Caco-2 (cell line): ENCODE measurements around the gene MEIOB. TPM values are rescaled to one million over a fixed set of nuclear protein-coding genes. Genes with fewer than 3 reads are reported as not detected.

ENCODE experiments used
- BruUV-seq: library from RNA; stranded (reverse); fragments of 400-500 nt; replicated peaks from 2 replicates; lab custom pipeline; 2021; lab: Mats Ljungman, UMichigan
- CTCF ChIA-PET: fragments of 300-600 bp; sonication (Branson Sonifier 250); formaldehyde crosslinking; loops from one replicate; lab custom pipeline; 2022; ENCODE audit warnings: antibody characterized with exemption; lab: Charles Lee
- POLR2A ChIA-PET: fragments of 300-600 bp; sonication (Branson Sonifier 250); formaldehyde crosslinking; loops from one replicate; lab custom pipeline; 2022; ENCODE audit warnings: antibody characterized with exemption; lab: Charles Lee
- DNase-seq, 2 experiments: peaks; one replicate each; pipeline versions ENCODE4 v3.0.0 to v3.0.0-alpha.2; 2020 to 2022
- H3K27me3 ChIP-seq: replicated peaks from 2 replicates; pipeline ENCODE4 v1.6.0; 2011; ENCODE audit warnings: low read length; ENCODE audit not compliant: control insufficient read depth, insufficient read depth
- H3K36me3 ChIP-seq: 2 replicates; pipeline ENCODE4 v1.5.1; 2011; ENCODE audit warnings: low read length; ENCODE audit not compliant: control insufficient read depth, insufficient read depth
- H3K4me1 ChIP-seq: fragments of 250-450 bp; sonication (Bioruptor Pico); 2 replicates; pipeline ENCODE4 v1.5.1; 2020; ENCODE audit warnings: mild to moderate bottlenecking
- H3K4me3 ChIP-seq: 2 replicates; pipeline ENCODE4 v1.5.1; 2011; ENCODE audit warnings: low read depth, mild to moderate bottlenecking, control low read depth, low read length
- H3K9me3 ChIP-seq: fragments of 250-450 bp; sonication (Bioruptor Pico); 2 replicates; pipeline ENCODE4 v1.5.1; 2020; ENCODE audit warnings: mild to moderate bottlenecking, moderate library complexity
- H3K27ac Mint-ChIP-seq: one replicate; pipeline ENCODE4 v1.8.0; 2022; ENCODE audit warnings: mixed read lengths; ENCODE audit not compliant: unreplicated experiment
- H3K27me3 Mint-ChIP-seq: one replicate; pipeline ENCODE4 v1.8.0; 2022; ENCODE audit warnings: mixed read lengths; ENCODE audit not compliant: insufficient read depth, unreplicated experiment
- H3K36me3 Mint-ChIP-seq: one replicate; pipeline ENCODE4 v1.8.0; 2022; ENCODE audit warnings: mild to moderate bottlenecking, mixed read lengths; ENCODE audit not compliant: insufficient read depth, unreplicated experiment
- H3K4me1 Mint-ChIP-seq: one replicate; pipeline ENCODE4 v1.8.0; 2022; ENCODE audit warnings: low read depth, mixed read lengths; ENCODE audit not compliant: unreplicated experiment
- H3K4me3 Mint-ChIP-seq: one replicate; pipeline ENCODE4 v1.8.0; 2022; ENCODE audit warnings: mild to moderate bottlenecking, moderate library complexity, mixed read lengths; ENCODE audit not compliant: unreplicated experiment
- H3K9me3 Mint-ChIP-seq: one replicate; pipeline ENCODE4 v1.8.0; 2022; ENCODE audit warnings: mixed read lengths; ENCODE audit not compliant: unreplicated experiment
- intact Hi-C: fragments of 100-400 bp; cut with micrococcal nuclease; formaldehyde crosslinking; loops from one replicate; pipeline ENCODE4 v1.10.0; 2022; ENCODE audit not compliant: unreplicated experiment
- total RNA-seq: library from RNA; stranded (reverse); gene quantifications from 2 replicates; pipeline ENCODE4 v1.2.3, GENCODE V29; 2022
- TF ChIP-seq, protein P1 (sequence below), 2 experiments: fragments of 200-600 bp in 1 of 2; IDR thresholded peaks; 1 replicate in 1 of 2; 2 replicates in 1 of 2; pipeline versions ENCODE4 v1.5.1 to v1.8.0; 2011 to 2022; ENCODE audit warnings: antibody characterized with exemption in 1 of 2, control low read depth in 1 of 2, inconsistent platforms in 1 of 2, low read depth in 1 of 2, low read length in 1 of 2, mild to moderate bottlenecking in 1 of 2, moderate library complexity in 1 of 2; ENCODE audit not compliant: insufficient read depth in 1 of 2, severe bottlenecking in 1 of 2, unreplicated experiment in 1 of 2

The MEIOB gene
- total RNA-seq, 1 experiment from 2014 or later = not detected

DNA sequence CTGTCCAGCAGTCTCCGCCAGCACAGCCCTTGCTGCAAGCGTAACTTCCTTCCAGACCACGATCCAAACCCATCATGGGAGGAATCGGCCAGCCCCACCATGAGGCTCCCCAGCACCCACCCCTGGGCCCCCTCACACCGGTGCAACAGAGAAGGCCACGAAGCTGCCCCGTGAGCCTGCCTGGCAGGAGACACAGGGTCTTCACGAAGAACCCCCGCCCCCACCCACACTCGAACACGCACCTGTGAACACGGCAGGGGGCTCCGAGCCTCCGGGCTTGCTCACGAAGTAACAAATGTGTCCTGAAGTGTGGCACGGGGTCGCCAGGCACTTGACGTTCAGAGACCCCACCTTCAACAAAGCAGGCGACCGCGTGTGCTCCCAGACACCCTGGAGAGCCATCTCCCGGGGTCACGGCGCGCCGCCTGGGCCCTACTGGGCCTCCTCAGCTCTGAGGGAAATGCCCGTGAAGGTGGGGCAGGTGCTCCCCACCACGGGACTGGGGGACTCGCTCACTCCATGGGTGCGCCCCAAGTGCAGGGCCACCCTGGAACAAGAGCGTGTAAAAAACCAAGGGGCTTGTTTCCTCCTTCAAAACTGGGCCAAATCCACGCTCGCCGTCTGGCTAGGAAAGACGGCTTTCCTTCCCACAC, 53.0 kb downstream of the MEIOB start:
- intact Hi-C loops = no loop called here
- Histone ChIP-seq H3K4me3 (no peak overlapping the region), H3K9me3 (no peaks in the 10 kb centered on the region), H3K36me3 (peaks cover 1% of the 10 kb centered on the region; the same call in 1 of the 2 replicates), H3K27me3 (no peaks in the 10 kb centered on the region), H3K4me1 (no peaks in the 10 kb centered on the region)
- Mint-ChIP-seq H3K27ac (no peak overlapping the region), H3K36me3 (peaks cover 21% of the 10 kb centered on the region), H3K9me3 (no peaks in the 10 kb centered on the region), H3K27me3 (no peaks in the 10 kb centered on the region), H3K4me3 (no peak overlapping the region), H3K4me1 (no peaks in the 10 kb centered on the region)
- no TSS peak for BruUV-seq
- ChIA-PET POLR2A (no interaction called here), CTCF (no interaction called here)
- TF ChIP-seq, protein P1, sequence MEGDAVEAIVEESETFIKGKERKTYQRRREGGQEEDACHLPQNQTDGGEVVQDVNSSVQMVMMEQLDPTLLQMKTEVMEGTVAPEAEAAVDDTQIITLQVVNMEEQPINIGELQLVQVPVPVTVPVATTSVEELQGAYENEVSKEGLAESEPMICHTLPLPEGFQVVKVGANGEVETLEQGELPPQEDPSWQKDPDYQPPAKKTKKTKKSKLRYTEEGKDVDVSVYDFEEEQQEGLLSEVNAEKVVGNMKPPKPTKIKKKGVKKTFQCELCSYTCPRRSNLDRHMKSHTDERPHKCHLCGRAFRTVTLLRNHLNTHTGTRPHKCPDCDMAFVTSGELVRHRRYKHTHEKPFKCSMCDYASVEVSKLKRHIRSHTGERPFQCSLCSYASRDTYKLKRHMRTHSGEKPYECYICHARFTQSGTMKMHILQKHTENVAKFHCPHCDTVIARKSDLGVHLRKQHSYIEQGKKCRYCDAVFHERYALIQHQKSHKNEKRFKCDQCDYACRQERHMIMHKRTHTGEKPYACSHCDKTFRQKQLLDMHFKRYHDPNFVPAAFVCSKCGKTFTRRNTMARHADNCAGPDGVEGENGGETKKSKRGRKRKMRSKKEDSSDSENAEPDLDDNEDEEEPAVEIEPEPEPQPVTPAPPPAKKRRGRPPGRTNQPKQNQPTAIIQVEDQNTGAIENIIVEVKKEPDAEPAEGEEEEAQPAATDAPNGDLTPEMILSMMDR (IDR thresholded peaks at IDR 0.05; ENCODE audit: insufficient read depth in 1 of 2, low read depth in 1 of 2, low read length in 1 of 2, severe bottlenecking in 1 of 2, unreplicated experiment in 1 of 2) = no peak
- no peak for DNase-seq

DNA sequence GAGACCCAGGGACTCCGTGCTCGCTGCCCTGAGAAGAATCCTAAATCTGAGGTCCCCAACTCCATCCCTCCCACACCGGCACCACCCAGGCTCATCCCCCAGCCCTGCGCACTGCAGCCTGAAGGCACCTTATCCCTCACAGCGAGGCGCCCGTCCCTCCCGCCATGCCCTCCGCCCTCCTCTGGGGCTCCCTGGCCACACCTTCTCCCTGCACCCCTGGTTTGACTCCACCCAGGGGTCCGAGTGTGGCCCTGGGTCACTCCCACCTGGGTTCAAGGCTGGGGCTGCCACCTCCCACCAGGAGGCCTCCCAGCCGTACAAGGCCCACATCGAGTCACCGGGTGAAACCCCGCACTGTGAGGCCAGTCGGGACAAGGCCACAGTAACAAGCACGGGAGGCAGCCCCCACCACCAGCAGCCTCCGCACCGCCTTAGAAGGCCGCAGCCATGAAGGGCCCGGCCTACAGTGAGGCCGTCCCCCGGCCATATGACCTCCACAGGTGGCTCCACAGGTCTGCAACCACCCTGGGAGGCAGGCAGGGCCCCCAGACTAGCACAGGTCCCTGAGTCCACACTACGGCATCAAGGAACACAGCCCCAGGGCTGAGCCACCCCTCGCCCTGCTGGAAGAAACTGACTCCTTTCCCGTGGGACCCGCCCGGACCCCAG, 53.6 kb downstream of the MEIOB start:
- H3K27me3 Mint-ChIP-seq = no peaks in the 10 kb centered on the region
- TF ChIP-seq, protein P1 (IDR thresholded peaks at IDR 0.05; ENCODE audit: insufficient read depth in 1 of 2, low read depth in 1 of 2, low read length in 1 of 2, severe bottlenecking in 1 of 2, unreplicated experiment in 1 of 2) = no peak
- Histone ChIP-seq H3K9me3 (no peaks in the 10 kb centered on the region), H3K27me3 (no peaks in the 10 kb centered on the region), H3K4me3 (no peak overlapping the region), H3K36me3 (peaks cover 1% of the 10 kb centered on the region; the same call in 1 of the 2 replicates), H3K4me1 (no peaks in the 10 kb centered on the region)
- H3K9me3 Mint-ChIP-seq = no peaks in the 10 kb centered on the region
- ChIA-PET POLR2A (no interaction called here), CTCF (no interaction called here)
- no peak for DNase-seq
- no peak overlapping the region for H3K4me3 Mint-ChIP-seq
- BruUV-seq = no TSS peak
- no peak overlapping the region for H3K27ac Mint-ChIP-seq
- H3K4me1 Mint-ChIP-seq = no peaks in the 10 kb centered on the region
- H3K36me3 Mint-ChIP-seq = peaks cover 22% of the 10 kb centered on the region
- intact Hi-C loops = no loop called here

DNA sequence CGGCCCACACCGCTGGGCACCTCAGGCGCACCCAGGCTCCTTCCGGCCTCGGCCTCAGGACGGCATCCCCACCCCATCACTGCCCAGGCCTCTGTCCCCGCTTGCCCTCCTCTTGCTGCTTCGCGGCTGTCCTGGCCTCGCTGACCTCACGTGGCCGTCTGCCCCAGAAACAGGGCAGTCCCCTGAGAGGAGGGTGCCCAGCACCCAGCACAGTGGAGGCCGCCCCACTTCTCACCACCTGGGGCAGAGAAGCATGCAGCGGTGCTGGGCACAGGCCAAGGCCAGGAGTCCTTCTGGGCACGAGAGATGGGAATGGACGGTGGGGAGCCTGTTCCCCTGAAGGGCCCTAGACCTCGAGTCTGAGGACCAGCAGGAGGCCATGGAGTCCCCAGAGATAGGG, 54.2 kb downstream of the MEIOB start:
- POLR2A ChIA-PET = no interaction called here
- DNase-seq = no peak
- no peak overlapping the region for H3K4me3 Mint-ChIP-seq
- CTCF ChIA-PET = interaction anchor here (0.5 kb wide), 1 partner anchor 14 kb away, joined by 3 read pairs; no protein-coding TSS in a partner anchor
- Histone ChIP-seq H3K4me1 (no peaks in the 10 kb centered on the region), H3K9me3 (no peaks in the 10 kb centered on the region), H3K27me3 (no peaks in the 10 kb centered on the region), H3K36me3 (peaks cover 1% of the 10 kb centered on the region; the same call in 1 of the 2 replicates), H3K4me3 (no peak overlapping the region)
- H3K4me1 Mint-ChIP-seq = no peaks in the 10 kb centered on the region
- peaks cover 27% of the 10 kb centered on the region for H3K36me3 Mint-ChIP-seq
- H3K9me3 Mint-ChIP-seq = no peaks in the 10 kb centered on the region
- BruUV-seq = no TSS peak
- TF ChIP-seq, protein P1 (IDR thresholded peaks at IDR 0.05; ENCODE audit: insufficient read depth in 1 of 2, low read depth in 1 of 2, low read length in 1 of 2, severe bottlenecking in 1 of 2, unreplicated experiment in 1 of 2) = no peak
- no peak overlapping the region for H3K27ac Mint-ChIP-seq
- no peaks in the 10 kb centered on the region for H3K27me3 Mint-ChIP-seq
- intact Hi-C loops = no loop called here
